Neutrophil (primary cell): ENCODE data around the gene AOPEP.

Source experiments
- H3K27ac ChIP-seq: fragments of 200-600 bp; sonication (generic); 2 replicates; pipeline ENCODE4 v1.5.1; 2016; ENCODE audit warnings: mild to moderate bottlenecking, moderate library complexity
- H3K27me3 ChIP-seq: fragments of 200-600 bp; sonication (generic); 2 replicates; pipeline ENCODE4 v1.6.0; 2016; ENCODE audit warnings: mild to moderate bottlenecking
- H3K36me3 ChIP-seq: fragments of 200-600 bp; sonication (generic); 2 replicates; pipeline ENCODE4 v1.5.1; 2017
- H3K4me1 ChIP-seq, 2 experiments: fragments of 200-600 bp in 1 of 2; sonication (generic) in 1 of 2; 1 replicate in 1 of 2; 2 replicates in 1 of 2; pipeline versions ENCODE4 v1.5.1 to v1.6.1; 2013 to 2016; ENCODE audit warnings: low read depth in 1 of 2, low read length in 1 of 2, mild to moderate bottlenecking in 1 of 2, moderate library complexity in 1 of 2; ENCODE audit not compliant: control insufficient read depth in 1 of 2, insufficient read depth in 1 of 2
- H3K4me3 ChIP-seq, 2 experiments: fragments of 200-600 bp in 1 of 2; sonication (generic) in 1 of 2; 1 replicate in 1 of 2; 2 replicates in 1 of 2; pipeline ENCODE4 v1.5.1; 2013 to 2016; ENCODE audit warnings: low read depth in 1 of 2, low read length in 1 of 2, mild to moderate bottlenecking in 1 of 2, moderate library complexity in 1 of 2
- H3K9me3 ChIP-seq: fragments of 200-600 bp; sonication (generic); 2 replicates; pipeline ENCODE4 v1.5.1; 2016
- TF ChIP-seq, protein P1 (sequence below): fragments of 200-600 bp; sonication (generic); IDR thresholded peaks from 2 replicates; pipeline ENCODE4 v1.5.1; 2016; ENCODE audit warnings: antibody characterized with exemption

Gene AOPEP

GRCh38 chr9:95101326-95101725 is 374.8 kb downstream of the AOPEP start:
- Histone ChIP-seq H3K4me1 (peaks cover 0 to 7% of the 10 kb centered on the region in 2 experiments), H3K36me3 (no peaks in the 10 kb centered on the region), H3K4me3 (no peak overlapping the region), H3K9me3 (no peaks in the 10 kb centered on the region), H3K27ac (no peak overlapping the region), H3K27me3 (no peaks in the 10 kb centered on the region)
- TF ChIP-seq, protein P1, sequence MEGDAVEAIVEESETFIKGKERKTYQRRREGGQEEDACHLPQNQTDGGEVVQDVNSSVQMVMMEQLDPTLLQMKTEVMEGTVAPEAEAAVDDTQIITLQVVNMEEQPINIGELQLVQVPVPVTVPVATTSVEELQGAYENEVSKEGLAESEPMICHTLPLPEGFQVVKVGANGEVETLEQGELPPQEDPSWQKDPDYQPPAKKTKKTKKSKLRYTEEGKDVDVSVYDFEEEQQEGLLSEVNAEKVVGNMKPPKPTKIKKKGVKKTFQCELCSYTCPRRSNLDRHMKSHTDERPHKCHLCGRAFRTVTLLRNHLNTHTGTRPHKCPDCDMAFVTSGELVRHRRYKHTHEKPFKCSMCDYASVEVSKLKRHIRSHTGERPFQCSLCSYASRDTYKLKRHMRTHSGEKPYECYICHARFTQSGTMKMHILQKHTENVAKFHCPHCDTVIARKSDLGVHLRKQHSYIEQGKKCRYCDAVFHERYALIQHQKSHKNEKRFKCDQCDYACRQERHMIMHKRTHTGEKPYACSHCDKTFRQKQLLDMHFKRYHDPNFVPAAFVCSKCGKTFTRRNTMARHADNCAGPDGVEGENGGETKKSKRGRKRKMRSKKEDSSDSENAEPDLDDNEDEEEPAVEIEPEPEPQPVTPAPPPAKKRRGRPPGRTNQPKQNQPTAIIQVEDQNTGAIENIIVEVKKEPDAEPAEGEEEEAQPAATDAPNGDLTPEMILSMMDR = no peak

DNA sequence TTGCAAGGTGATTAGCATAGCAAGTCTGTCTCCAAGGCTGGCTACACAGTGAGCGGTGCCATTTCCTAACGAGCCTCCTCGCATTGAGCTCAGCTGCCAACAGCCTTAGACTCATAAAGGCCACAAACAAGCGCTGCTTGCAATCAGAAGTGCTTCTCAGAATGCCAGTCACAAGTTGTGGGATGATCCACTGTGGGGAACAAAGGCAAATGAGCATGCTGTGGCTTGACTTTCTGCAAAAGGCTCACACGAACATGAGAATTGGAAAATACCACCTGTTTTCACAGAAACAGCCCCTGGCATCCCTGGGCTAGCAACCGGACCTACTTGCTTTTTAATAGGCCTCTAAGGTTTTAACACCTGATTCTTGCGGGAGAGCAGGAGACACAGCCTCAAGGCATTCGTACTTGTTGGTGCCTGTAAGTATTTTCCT is 375.5 kb downstream of the AOPEP start:
- no peaks in the 10 kb centered on the region for H3K36me3 ChIP-seq
- H3K4me3 ChIP-seq = no peak overlapping the region
- no peaks in the 10 kb centered on the region for H3K9me3 ChIP-seq
- H3K27ac ChIP-seq = no peak overlapping the region
- H3K4me1 ChIP-seq = peaks cover 0 to 7% of the 10 kb centered on the region in 2 experiments
- TF ChIP-seq, protein P1 = no peak
- H3K27me3 ChIP-seq = no peaks in the 10 kb centered on the region

DNA sequence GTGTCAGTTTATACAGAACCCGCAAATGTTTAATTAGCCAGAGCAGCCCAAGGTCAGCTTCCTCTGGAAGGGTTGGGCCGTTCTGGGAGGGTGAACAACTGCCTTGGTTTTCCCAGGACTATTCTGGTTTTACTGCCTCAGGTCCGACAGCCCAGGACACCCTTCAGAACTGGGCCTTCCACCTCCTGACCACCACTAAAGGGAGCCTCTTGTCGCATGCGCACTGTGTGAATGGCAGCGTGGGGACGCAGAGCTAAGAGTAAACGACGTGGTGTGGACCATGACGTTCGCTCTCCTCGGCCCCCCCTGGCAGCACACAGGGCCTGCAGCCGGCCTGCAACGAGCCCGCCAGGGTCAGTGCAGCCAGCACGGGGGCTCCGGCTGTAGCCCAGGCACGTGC is 376.1 kb downstream of the AOPEP start:
- Histone ChIP-seq H3K4me1 (peaks cover 0 to 7% of the 10 kb centered on the region in 2 experiments), H3K27ac (no peak overlapping the region), H3K27me3 (no peaks in the 10 kb centered on the region), H3K9me3 (no peaks in the 10 kb centered on the region), H3K36me3 (no peaks in the 10 kb centered on the region), H3K4me3 (no peak overlapping the region)
- TF ChIP-seq, protein P1 = no peak

DNA sequence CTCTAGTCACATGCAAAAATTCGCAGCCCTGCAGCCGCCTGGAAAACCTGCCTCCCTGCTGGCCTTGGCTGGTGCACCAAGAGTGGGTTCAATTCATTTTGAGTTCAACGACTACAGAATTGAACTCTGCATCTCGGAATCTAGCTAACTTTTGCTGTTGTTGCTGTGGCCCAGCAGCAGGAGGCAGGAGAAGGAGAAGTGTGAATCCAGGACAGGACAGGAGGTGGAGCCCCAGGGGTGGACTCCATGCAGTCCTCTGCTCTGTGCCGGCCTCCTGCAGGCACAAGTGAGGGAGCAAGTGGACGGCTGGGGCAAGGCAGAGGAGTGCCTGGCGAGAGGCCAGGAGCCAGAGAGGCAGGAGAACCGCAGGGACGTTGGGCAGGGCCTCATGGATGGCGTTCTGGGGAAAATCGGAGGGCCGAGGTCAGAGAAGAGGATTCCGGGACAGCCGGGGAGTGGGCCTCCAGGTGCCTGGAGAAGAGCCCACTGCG is 376.8 kb downstream of the AOPEP start:
- no peaks in the 10 kb centered on the region for H3K27me3 ChIP-seq
- H3K36me3 ChIP-seq = no peaks in the 10 kb centered on the region
- H3K9me3 ChIP-seq = no peaks in the 10 kb centered on the region
- TF ChIP-seq, protein P1 = no peak
- no peak overlapping the region for H3K4me3 ChIP-seq
- peaks cover 0 to 7% of the 10 kb centered on the region in 2 experiments for H3K4me1 ChIP-seq
- H3K27ac ChIP-seq = no peak overlapping the region

DNA sequence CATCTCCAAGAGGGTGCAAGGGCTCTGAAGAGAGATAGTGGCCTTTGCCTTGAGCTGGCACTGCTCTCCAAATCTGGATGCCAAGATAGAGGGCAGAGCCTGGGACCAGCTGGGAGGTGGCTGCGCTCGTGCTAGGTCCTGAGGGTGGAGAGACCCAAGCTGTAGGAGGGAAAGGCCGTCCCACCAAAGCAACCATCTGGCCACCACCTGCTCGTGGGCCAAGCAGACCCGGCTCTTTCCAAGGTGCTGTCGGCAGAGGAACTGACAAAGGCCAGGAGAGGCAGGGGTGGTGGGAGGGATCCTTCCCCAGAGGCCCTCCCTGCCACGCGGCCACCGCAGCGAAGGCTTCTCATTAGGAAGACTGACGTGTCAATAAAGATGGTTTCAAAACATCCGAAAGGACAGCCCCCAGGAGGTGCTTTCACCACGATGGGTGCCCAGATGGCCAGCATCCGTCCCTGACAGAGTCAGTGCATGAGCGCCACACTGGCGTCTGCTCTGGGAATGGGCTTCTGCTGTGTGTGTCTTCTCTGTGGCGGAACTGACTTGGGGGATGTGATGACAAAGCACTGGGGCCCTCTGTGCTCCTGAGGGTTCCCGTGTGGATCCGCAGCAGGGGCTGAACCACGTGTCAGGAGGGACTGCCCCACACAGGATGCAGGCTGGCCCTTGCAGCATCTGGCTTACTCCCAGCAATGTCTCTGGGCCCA is 377.5 kb downstream of the AOPEP start:
- TF ChIP-seq, protein P1 = no peak
- H3K9me3 ChIP-seq = no peaks in the 10 kb centered on the region
- H3K4me3 ChIP-seq = no peak overlapping the region
- no peaks in the 10 kb centered on the region for H3K27me3 ChIP-seq
- peaks cover 0 to 7% of the 10 kb centered on the region in 2 experiments for H3K4me1 ChIP-seq
- no peaks in the 10 kb centered on the region for H3K36me3 ChIP-seq
- no peak overlapping the region for H3K27ac ChIP-seq
